Epithelial cell of proximal tubule (primary cell): ENCODE results near the gene RAMAC. TPM values are rescaled to one million over a fixed set of nuclear protein-coding genes. Genes with fewer than 3 reads are reported as not detected.

Experiments
- DNase-seq: peaks from one replicate; pipeline ENCODE4 v3.0.0-alpha.2; 2011; ENCODE audit warnings: low read depth
- H3K4me3 ChIP-seq: 2 replicates; pipeline ENCODE4 v1.5.1; 2011; ENCODE audit warnings: low read depth, mild to moderate bottlenecking, low read length
- CTCF ChIP-seq: conservative IDR thresholded peaks from 2 replicates; pipeline ENCODE4 v1.5.1; 2012; ENCODE audit warnings: low read depth, mild to moderate bottlenecking, low read length
- total RNA-seq: library from RNA; depleted of rRNA; stranded (reverse); fragments of >200 nt; gene quantifications from 2 replicates; pipeline ENCODE4 v1.2.3, GENCODE V29; 2015

RAMAC gene
- total RNA-seq, 1 donor from 2014 or later: 40.5 TPM

GRCh38 chr15:83036253-83036652 lies 50.2 kb downstream of the RAMAC start:
- TF ChIP-seq CTCF: no peak
- H3K4me3 ChIP-seq: no peak overlapping the region
- no peak for DNase-seq

- no peak overlapping the region for H3K4me3 ChIP-seq
- no peak for TF ChIP-seq CTCF
- no peak for DNase-seq
These were observed 53.2 kb downstream of the RAMAC start for GRCh38 chr15:83039206-83039605.

Other genes starting within 250 kb of the RAMAC start
- not detected in 2 replicates for gene FSD2, start 180.1 kb upstream of the RAMAC start, total RNA-seq
- 6.0 TPM in 2 replicates for gene WHAMM, start 176.6 kb upstream of the RAMAC start, total RNA-seq
- 41.4 and 48.8 TPM in 2 replicates for gene HOMER2, start 33.5 kb upstream of the RAMAC start, total RNA-seq
- gene C15orf40, start 25.4 kb downstream of the RAMAC start, total RNA-seq: 19.2 and 20.2 TPM in 2 replicates
- 47.6 and 62.1 TPM in 2 replicates for gene BTBD1, start 81.0 kb downstream of the RAMAC start, total RNA-seq
- gene TM6SF1, start 121.4 kb downstream of the RAMAC start, total RNA-seq: 0.81 and 2.0 TPM in 2 replicates
- 43.1 and 61.1 TPM in 2 replicates for gene HDGFL3, start 221.6 kb downstream of the RAMAC start, total RNA-seq